HG03280 (cell line): ENCODE data around the gene MTMR4.
"Not testable (repeated sequence)": the region's sequence is repeated elsewhere in the genome, so short reads cannot be mapped to it uniquely, and the experiment has no call there.

Experiments
- ATAC-seq: cut with Tn5 transposase; IDR thresholded peaks from one replicate; pipeline ENCODE4 v1.9.1; 2021; ENCODE audit warnings: mild to moderate bottlenecking, moderate library complexity; ENCODE audit not compliant: unreplicated experiment

Gene MTMR4

DNA sequence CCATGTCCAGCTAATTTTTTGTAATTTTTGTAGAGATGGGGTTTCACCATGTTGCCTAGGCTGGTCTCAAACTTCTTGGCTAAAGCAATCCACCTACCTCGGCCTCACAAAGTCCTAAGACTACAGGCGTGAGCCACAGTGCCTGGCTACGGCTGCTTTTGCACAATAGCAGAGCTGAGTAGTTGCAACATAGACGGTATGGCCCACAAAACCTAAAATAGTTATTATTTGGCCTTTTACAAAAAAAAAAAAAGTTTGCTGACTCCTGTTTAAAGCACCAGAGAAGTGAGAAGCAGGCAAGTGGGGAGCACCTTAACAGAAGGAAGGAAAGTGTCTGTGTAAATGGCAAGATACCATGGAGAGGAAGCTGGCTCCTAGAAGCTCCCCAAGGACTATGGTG is 20.9 kb downstream of the MTMR4 start:
- no peak for ATAC-seq

- no peak for ATAC-seq
These were observed 22.0 kb downstream of the MTMR4 start for GRCh38 chr17:58492238-58493121.

- no peak for ATAC-seq
These were observed 22.9 kb downstream of the MTMR4 start for GRCh38 chr17:58491510-58492045.

GRCh38 chr17:58488428-58488890 is 26.0 kb downstream of the MTMR4 start:
- ATAC-seq, result no peak

GRCh38 chr17:58487589-58488427 is 26.6 kb downstream of the MTMR4 start, which contains the start of gene HSF5:
Gene HSF5, minus strand, starts transcription at chr17:58488408. Its CDS starts 134 bp downstream, at chr17:58488274.
- no peak for ATAC-seq

- ATAC-seq, result no peak
These were observed 29.8 kb downstream of the MTMR4 start for GRCh38 chr17:58484600-58484999.

DNA sequence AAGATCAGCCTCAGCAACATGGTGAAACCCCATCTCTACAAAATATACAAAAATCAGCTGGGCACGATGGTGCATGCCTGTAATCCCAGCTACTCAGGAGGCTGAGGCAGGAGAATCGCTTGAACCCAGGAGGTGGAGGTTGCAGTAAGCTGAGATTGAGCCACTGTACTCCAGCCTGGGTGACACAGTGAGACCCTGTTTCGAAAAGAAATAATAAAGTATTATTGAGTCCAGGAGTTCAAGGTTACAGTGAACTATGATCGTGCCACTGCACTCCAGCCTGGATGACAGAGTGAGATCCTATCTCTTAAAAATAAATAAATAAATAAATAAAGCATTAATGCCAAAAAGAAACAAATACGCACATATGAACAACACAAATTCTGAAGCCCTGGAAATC is 32.6 kb downstream of the MTMR4 start:
- not testable (repeated sequence) for ATAC-seq

DNA sequence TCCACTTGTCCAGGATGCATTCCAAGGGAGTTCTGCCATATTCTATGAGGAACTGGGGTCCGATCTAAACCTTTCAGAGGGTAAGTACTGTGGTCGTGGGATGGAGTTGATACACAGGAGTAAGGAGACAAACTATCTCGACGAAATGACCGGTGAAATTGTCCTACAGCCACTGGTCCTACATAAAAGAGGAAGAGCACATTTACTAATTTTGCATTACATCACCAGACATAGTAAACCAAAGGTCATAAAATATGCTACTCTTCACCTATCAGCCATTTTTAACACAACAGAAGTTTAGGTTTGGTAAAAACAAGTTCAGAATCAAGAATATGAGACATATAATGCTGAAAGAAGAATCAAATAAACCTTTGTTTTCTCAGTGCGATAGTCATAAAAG is 34.3 kb downstream of the MTMR4 start:
- no peak for ATAC-seq

DNA sequence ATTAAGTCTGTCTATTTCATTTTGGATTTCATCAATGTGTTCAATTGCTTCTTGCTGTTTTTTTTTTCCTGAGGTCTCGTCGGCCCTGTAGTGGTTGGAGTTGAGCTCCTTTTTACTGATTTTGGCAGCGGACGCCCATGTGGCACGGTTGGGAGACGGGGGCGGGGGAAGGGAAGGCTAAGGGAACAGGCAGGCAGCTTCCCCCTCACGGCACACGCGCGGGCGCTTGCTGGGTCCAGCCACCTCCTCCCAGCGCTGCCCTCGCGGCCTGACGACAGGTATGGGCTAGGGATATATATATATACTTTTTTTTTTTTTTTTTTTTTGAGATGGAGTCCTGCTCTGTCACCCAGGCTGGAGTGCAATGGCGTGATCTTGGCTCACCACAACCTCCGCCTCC is 37.6 kb downstream of the MTMR4 start:
- no peak for ATAC-seq

- ATAC-seq, result no peak
These were observed 38.5 kb downstream of the MTMR4 start for GRCh38 chr17:58475985-58476384.

DNA sequence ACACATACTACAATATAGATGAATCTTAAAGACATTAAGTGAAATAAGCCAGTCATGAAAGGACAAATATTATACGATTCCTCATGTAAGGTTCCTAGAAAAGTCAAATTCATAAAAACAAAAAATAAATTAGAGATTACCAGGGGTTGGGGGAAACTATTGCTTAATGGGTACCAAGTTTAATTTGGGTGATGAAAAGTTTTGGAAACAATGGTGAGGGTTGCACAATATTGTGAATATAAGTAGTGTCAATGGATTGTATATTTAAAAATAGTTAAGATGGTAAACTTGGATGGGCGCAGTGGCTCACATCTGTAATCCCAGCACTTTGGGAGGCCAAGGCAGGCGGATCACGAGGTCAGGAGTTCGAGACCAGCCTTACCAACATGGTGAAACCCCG is 44.1 kb downstream of the MTMR4 start:
- no peak for ATAC-seq

DNA sequence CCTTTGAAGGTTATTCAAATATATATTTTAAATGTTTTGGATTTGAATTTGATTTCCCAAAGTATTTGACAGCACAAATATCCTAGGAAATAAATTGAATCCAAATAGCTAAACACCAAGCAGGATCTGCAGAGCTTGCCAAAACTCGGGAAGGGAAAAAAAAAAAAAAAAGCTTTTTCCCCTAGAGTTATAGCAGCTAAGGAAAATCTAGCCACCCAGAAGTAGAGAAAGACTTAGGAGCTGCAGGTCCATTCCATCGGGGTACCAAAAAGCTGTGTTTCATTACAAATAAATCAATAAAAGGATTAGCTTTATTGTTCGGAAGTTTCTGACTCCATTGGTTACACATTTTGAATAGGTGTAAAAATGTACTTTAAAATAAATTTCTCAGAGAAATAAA is 45.5 kb downstream of the MTMR4 start:
- no peak for ATAC-seq

DNA sequence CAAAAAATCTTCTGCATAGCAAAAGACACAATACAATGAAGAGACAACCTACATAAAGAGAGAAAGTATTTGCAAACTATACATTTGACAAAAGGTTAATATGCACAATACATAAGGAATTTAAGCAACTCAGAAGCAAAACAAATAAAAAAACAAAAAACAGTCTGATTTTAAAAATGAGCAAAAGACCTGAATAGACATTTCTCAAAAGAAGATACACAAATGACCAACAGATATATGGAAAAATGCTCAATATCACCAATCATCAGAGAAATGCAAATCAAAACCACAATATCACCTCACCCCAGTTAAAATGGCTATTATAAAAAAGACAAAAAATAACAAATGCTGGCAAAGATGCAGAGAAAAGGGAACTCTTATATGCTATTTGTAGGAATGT is 58.9 kb downstream of the MTMR4 start:
- ATAC-seq, result no peak

GRCh38 chr17:58452738-58453137 is 61.7 kb downstream of the MTMR4 start:
- ATAC-seq, result no peak

DNA sequence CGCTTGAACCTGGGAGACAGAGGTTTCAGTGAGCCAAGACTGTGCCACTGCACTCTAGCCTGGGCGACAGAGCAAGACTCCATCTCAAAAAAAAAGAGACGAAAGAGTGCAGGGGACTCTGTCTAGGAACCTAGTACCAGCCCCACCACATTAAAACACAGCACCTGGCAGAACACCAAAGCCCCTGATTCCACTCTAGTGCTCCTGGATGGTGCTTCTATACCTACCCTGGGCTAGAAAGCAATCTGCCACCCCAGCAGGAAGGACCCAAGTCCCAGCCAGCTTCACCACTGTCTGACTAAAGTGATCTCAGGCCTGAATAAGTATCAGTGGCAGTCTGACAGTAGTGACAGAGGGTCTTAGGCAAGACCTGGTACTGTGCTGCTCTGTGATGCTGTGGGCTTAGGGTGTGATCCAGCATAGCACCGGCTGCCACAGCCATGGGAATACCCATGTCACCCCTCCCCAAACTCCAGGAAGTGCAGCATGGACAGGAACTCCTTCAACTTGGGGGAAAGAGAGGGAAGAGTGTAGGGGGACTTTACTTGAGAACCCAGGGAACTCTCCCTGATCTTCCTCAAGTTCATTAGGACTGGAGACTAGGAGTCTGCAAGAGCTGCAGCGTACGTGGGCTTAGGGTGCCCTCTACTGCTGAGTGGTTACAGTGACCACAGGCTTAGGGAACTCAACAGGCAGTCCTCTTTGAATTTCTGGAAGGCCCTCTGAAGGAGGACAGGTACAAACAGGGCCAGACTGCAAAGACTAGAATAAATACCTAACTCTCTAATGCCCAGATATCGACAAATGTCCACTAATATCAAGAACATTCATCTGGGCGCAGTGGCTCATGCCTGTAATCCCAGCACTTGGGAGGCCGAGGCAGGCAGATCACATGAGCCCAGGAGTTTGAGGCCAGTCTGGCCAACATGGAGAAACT is 67.1 kb downstream of the MTMR4 start:
- no peak for ATAC-seq

- ATAC-seq, result no peak
These were observed 68.4 kb downstream of the MTMR4 start for GRCh38 chr17:58446086-58446485.
